Gastrocnemius medialis (tissue), 4 donors: Measurements from ENCODE around the gene MCF2L. TPM values are rescaled to one million over a fixed set of nuclear protein-coding genes. Genes with fewer than 3 reads are reported as not detected.

Experiments used
- ATAC-seq, 2 donors: fragments of 150-250 bp; one replicate each; pipeline ENCODE4 v1.9.1; 2016
- DNase-seq, 2 donors: peaks; one replicate each; pipeline ENCODE4 v3.0.0-alpha.2; 2019
- H3K27ac ChIP-seq, 4 donors: fragments of 200-600 bp; sonication (generic); 1 replicate in 1 of 4; 2 replicates in 3 of 4; pipeline ENCODE4 v1.5.1; 2016 to 2018; ENCODE audit warnings: mild to moderate bottlenecking in 2 of 4, moderate library complexity in 1 of 4
- H3K27me3 ChIP-seq, 3 donors: fragments of 200-600 bp; sonication (generic) in 2 of 3; 1 replicate in 1 of 3; 2 replicates in 2 of 3; pipeline versions ENCODE4 v1.5.1 to v1.6.0; 2016 to 2019; ENCODE audit warnings: mild to moderate bottlenecking in 1 of 3, moderate library complexity in 1 of 3
- H3K36me3 ChIP-seq, 2 donors: fragments of 200-600 bp; sonication (generic) in 1 of 2; one replicate each; pipeline ENCODE4 v1.5.1; 2017 to 2018
- H3K4me1 ChIP-seq, 2 donors: fragments of 200-600 bp; sonication (generic) in 1 of 2; one replicate each; pipeline ENCODE4 v1.5.1; 2016 to 2017; ENCODE audit warnings: mild to moderate bottlenecking in 2 of 2
- H3K4me3 ChIP-seq, 4 donors: fragments of 200-600 bp; sonication (generic) in 3 of 4; 1 replicate in 1 of 4; 2 replicates in 3 of 4; pipeline ENCODE4 v1.5.1; 2016 to 2019; ENCODE audit warnings: mild to moderate bottlenecking in 2 of 4
- H3K9me3 ChIP-seq, 3 donors: fragments of 200-600 bp; sonication (generic) in 2 of 3; 1 replicate in 1 of 3; 2 replicates in 2 of 3; pipeline ENCODE4 v1.5.1; 2016 to 2019
- POLR2A ChIP-seq, 2 donors: fragments of 450-650 bp; IDR thresholded peaks; one replicate each; pipeline ENCODE4 v1.6.1; 2017; ENCODE audit warnings: antibody characterized with exemption in 2 of 2, mild to moderate bottlenecking in 2 of 2, moderate library complexity in 2 of 2
- in situ Hi-C, 4 donors: fragments of 200-750 bp; cut with MboI; loops; one replicate each; pipeline versions ENCODE4 v1.15.0 to v1.8.0; 2017; ENCODE audit warnings: low sequenced_read_pairs in 4 of 4
- intact Hi-C: fragments of 100-400 bp; cut with DNase I; formaldehyde crosslinking; loops from one replicate; pipeline ENCODE4 v1.15.1; 2023; ENCODE audit warnings: low total_unique reads
- total RNA-seq, 4 donors: library from RNA; depleted of rRNA; stranded (reverse); fragments of >200 nt; gene quantifications; one replicate each; pipeline versions ENCODE4 v1.1.0 to v1.2.3, GENCODE V29; 2016
- TF ChIP-seq, protein P1 (sequence below), 5 experiments: fragments of 450-650 bp in 3 of 5; fragments of 200-600 bp in 2 of 5; sonication (generic) in 2 of 5; IDR thresholded peaks in 4 of 5; conservative IDR thresholded peaks in 1 of 5; 1 replicate in 4 of 5; 2 replicates in 1 of 5; pipeline ENCODE4 v1.5.1; 2016 to 2019; ENCODE audit warnings: antibody characterized with exemption in 5 of 5, mild to moderate bottlenecking in 3 of 5, moderate library complexity in 3 of 5

MCF2L gene
- total RNA-seq, 4 donors from 2014 or later: 16.1 to 21.2 (median 19.4) TPM

DNA sequence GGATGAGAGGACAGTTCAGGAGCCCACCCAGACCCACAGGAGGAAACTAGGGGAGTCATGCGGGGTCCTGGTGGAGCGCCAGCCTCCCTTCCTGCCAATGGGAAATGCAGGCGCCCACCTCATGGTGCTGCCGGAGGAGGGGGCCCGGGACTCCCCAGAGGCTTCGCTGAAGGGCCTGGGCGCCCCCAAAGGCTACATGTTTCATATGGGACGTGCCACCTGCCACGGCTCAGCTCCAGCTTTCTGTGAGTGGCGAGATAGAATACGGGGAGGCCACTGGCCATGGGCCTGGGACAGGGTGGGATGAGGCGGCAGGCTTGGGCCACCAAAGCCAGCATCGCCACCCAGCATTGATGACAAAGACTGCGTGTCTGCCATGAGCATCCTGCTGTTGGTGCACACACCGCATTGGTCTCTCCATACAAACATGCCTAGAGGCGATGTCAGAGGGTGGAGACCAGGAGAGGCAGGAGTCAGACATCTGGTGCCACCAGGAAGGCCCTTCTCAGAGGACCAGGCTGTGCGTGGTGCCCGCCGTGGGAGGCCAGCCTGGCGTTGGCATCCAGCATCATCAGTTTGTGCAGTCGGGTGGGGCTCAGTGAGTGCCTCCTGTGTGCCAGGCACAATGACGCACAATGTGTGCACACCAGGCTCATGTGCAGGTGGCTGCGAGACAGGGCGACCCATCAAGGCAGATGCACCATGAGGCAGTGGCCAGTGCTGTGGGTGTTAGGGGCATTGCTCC is 152.3 kb downstream of the MCF2L start:
- in situ Hi-C loops: no loop called here
- H3K27ac ChIP-seq: no peak overlapping the region

DNA sequence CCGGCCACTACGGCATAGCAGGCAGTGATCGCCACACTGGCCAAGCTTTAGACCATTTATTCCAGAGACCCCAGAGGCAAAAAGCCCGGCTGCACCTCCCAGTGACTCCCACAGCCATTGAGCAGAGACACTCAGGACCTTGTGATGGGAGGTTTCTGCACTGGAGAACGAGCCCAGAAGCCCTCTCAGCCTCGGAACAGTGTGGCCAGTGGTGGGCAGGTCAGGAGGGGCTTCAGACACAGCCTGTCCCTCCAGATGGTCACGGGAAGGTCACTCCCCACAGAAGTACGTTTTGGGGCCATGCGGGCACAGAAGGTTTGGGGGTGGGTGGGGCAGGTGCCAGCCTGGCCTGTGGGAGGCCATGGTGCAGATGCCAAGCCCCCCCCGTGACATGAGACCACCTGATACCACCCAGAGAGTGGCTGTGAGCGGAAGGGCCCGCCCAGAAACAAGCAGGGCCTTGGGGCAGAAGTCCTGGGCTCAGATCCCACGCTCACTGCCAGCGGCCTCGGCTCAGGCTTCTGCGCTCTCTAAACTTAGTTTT is 153.0 kb downstream of the MCF2L start:
- intact Hi-C loops (no loop called here), in situ Hi-C loops (no loop called here)
- ATAC-seq: peak in 1 of 2 donors; percentile 13
- Histone ChIP-seq H3K27me3 (no peaks in the 10 kb centered on the region), H3K9me3 (no peaks in the 10 kb centered on the region), H3K36me3 (no peaks in the 10 kb centered on the region), H3K4me1 (no peaks in the 10 kb centered on the region), H3K4me3 (no peak overlapping the region), H3K27ac (peak overlapping the region in 2 of 4 donors; percentile 2 to 35)
- DNase-seq: peak in 1 of 2 donors; percentile 8
- TF ChIP-seq, protein P1, sequence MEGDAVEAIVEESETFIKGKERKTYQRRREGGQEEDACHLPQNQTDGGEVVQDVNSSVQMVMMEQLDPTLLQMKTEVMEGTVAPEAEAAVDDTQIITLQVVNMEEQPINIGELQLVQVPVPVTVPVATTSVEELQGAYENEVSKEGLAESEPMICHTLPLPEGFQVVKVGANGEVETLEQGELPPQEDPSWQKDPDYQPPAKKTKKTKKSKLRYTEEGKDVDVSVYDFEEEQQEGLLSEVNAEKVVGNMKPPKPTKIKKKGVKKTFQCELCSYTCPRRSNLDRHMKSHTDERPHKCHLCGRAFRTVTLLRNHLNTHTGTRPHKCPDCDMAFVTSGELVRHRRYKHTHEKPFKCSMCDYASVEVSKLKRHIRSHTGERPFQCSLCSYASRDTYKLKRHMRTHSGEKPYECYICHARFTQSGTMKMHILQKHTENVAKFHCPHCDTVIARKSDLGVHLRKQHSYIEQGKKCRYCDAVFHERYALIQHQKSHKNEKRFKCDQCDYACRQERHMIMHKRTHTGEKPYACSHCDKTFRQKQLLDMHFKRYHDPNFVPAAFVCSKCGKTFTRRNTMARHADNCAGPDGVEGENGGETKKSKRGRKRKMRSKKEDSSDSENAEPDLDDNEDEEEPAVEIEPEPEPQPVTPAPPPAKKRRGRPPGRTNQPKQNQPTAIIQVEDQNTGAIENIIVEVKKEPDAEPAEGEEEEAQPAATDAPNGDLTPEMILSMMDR (IDR thresholded peaks at IDR 0.05 in 4 of 5, conservative IDR thresholded peaks at IDR 0.05 in 1 of 5): no peak
- TF ChIP-seq POLR2A (IDR thresholded peaks at IDR 0.05): no peak

More for the DNA sequence above, 152.3 kb downstream of the MCF2L start:
- Histone ChIP-seq H3K27me3 (no peaks in the 10 kb centered on the region), H3K9me3 (no peaks in the 10 kb centered on the region), H3K36me3 (no peaks in the 10 kb centered on the region), H3K4me3 (no peak overlapping the region), H3K4me1 (no peaks in the 10 kb centered on the region)
- TF ChIP-seq, protein P1 (IDR thresholded peaks at IDR 0.05 in 4 of 5, conservative IDR thresholded peaks at IDR 0.05 in 1 of 5): no peak
- TF ChIP-seq POLR2A (IDR thresholded peaks at IDR 0.05): no peak
- ATAC-seq: no peak
- intact Hi-C loops: no loop called here
- DNase-seq: peak in 1 of 2 donors; percentile 5

DNA sequence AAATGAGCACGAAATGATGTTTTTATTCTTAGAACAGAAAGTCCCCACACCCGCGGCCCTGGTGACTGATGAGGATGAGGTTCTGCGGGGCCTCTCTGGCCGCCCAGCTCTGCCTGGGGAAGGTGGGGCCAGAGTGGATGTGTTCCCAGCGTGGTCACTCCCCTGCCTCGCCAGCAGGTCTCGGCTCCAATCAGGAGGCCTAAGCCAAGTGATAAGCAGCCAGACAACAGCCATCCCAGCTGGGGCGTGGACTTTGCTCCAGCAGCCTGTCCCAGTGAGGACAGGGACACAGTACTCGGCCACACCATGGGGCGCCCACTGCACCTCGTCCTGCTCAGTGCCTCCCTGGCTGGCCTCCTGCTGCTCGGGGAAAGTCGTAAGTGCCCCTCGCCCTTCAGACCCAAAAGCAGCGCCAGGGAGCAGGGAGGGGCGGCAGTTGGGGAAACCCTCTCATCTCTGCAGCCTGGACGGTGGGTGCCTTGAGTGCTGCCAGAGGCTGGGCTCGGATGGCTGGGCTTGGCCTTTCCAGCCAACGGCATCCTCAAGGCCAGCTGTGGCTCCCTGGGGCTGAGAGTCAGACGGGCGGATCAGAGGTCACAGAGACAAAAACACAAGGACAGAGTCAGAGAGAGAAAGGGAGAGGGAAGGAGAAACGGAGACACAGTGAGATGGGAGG is 153.7 kb downstream of the MCF2L start, which contains the start of gene F10:
TSS of gene F10 (plus strand) at position 250 of the 676 bp plus-strand sequence. CDS start at position 307, 57 bp downstream.
- Histone ChIP-seq H3K27ac (peak within 1 kb of the TSS in 3 of 4 donors; percentile 2 to 35 (median 31)), H3K4me1 (no peaks in the 10 kb centered on the region), H3K36me3 (no peaks in the 10 kb centered on the region), H3K9me3 (no peaks in the 10 kb centered on the region), H3K4me3 (peak within 1 kb of the TSS in 1 of 4 donors; percentile 8), H3K27me3 (no peaks in the 10 kb centered on the region)
- in situ Hi-C loops: no loop called here
- TF ChIP-seq POLR2A (IDR thresholded peaks at IDR 0.05): no peak
- TF ChIP-seq, protein P1 (IDR thresholded peaks at IDR 0.05 in 4 of 5, conservative IDR thresholded peaks at IDR 0.05 in 1 of 5): no peak
- peak; percentile 16 to 23 for DNase-seq
- intact Hi-C loops: no loop called here
- peak; percentile 33 to 41 for ATAC-seq

DNA sequence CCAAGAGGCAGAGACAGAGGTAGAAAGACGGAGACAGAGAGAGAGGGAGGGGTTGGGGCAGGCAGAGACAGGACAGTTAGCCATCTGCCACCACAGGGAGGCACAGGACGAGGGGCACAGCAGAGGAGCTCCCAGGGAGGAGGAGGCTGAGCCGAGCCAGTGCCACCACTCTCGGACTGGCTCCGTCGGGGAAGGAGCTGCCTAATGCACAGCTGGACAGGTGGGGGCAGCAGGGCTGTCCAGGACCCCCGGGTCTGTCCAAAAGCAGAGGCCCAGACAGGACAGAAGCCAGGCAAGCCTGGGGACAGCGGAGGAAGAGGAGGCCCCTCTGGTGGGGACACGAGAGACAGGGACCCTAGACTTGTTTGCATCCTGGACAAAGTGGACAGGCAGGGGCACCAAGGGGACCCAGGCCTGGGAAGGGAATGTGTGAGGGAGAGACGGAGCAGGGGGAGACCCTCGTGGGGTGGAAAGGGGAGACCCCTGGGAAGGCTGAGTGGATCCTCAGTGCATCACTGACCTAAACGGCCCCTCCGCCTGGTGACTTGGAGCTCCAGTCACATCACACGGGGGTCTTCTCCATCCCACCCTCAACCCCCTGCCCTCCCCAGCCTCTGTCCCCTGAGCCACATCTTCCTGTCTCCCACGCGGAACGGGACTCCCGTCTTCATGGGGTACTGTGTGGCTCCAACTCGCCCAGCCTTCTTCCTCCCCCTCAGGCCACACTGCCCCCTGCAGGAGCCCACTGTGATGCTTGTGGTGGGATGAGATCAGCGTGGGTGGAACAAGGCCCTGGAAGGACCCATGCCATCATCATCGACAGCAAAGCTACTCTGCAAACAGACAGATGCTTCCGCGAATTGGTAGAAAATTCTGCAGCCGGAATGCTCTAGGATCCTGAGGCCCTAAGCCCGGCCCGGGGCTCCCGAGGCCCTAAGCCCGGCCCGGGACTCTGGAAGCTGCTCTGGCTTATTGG is 154.5 kb downstream of the MCF2L start:
- intact Hi-C loops: no loop called here
- Histone ChIP-seq H3K9me3 (no peaks in the 10 kb centered on the region), H3K27me3 (no peaks in the 10 kb centered on the region), H3K36me3 (no peaks in the 10 kb centered on the region), H3K27ac (peak overlapping the region in 2 of 4 donors; percentile 31 to 35), H3K4me3 (peak overlapping the region in 1 of 4 donors; percentile 8), H3K4me1 (no peaks in the 10 kb centered on the region)
- TF ChIP-seq, protein P1 (IDR thresholded peaks at IDR 0.05 in 4 of 5, conservative IDR thresholded peaks at IDR 0.05 in 1 of 5): no peak
- no peak for TF ChIP-seq POLR2A (IDR thresholded peaks at IDR 0.05)
- no peak for ATAC-seq
- in situ Hi-C loops: no loop called here
- DNase-seq: no peak
